Measurements from ENCODE around the gene GCN1. TPM values are rescaled to one million over a fixed set of nuclear protein-coding genes. Genes with fewer than 3 reads are reported as not detected.
"Not testable (repeated sequence)": the region's sequence is repeated elsewhere in the genome, so short reads cannot be mapped to it uniquely, and the experiment has no call there.

GCN1 gene
- total and polyA plus RNA-seq, 2 donors (not counting 1 experiment from before 2014, with no cell fraction given): 30.8 to 93.1 TPM

DNA sequence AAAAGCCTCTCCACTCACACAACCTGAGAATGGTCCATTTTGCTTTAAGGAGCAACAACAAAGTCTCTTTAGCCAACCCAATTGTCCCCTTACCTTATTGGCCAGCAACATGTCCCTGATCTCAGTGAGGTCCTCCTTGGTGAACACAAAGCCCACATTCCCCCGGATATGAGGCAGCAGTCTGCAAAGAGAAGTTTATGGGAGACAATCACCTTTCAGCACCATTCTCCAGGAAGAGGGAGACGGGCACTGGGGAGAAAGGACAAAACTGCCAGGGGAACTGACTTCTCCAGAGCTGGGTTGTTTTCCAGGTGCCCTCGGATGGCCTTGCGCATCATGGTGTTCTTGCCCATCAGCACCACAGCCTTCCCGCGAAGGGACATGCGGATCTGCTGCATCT is 4.5 kb upstream of the GCN1 start:
- Histone ChIP-seq H4K20me1 (ENCODE audit: control insufficient read depth, extremely low read depth, insufficient read depth, low read length) (no peaks in the 10 kb centered on the region), H3K27ac (ENCODE audit: insufficient read depth, low read length) (peak overlapping the region; percentile 95), H2AFZ (ENCODE audit: low read length) (no peak overlapping the region), H3K4me1 (ENCODE audit: control insufficient read depth, extremely low read depth, insufficient read depth, low read length) (peaks cover 21% of the 10 kb centered on the region), H3K9me3 (ENCODE audit: control insufficient read depth, insufficient read depth, low read depth, low read length) (no peaks in the 10 kb centered on the region), H3K79me2 (ENCODE audit: control insufficient read depth, insufficient read depth, low read length) (peaks cover 46% of the 10 kb centered on the region), H3K27me3 (ENCODE audit: control insufficient read depth, insufficient read depth, low read length) (no peaks in the 10 kb centered on the region), H3K36me3 (ENCODE audit: control insufficient read depth, insufficient read depth, low read length) (peaks cover 17% of the 10 kb centered on the region), H3K4me3 (replicated peaks in 1 of 4; ENCODE audit: control extremely low read depth in 1 of 4, insufficient read depth in 1 of 4, low read depth in 3 of 4, low read length in 4 of 4) (peak overlapping the region; percentile 75 to 99 (median 98)), H3K9ac (ENCODE audit: insufficient read depth, low read length) (no peak overlapping the region), H3K4me2 (ENCODE audit: extremely low read depth, insufficient read depth, low read length) (peak overlapping the region; percentile 80)
- no peak for DNase-seq (ENCODE audit: low read depth in 2 of 2)
- no peak for TF ChIP-seq EZH2 (IDR thresholded peaks at IDR 0.05; ENCODE audit: low read length, missing control alignments)
- TF ChIP-seq CTCF (conservative IDR thresholded peaks at IDR 0.05 in 1 of 2, IDR thresholded peaks at IDR 0.05 in 1 of 2; ENCODE audit: low read depth in 1 of 2, low read length in 2 of 2): no peak

DNA sequence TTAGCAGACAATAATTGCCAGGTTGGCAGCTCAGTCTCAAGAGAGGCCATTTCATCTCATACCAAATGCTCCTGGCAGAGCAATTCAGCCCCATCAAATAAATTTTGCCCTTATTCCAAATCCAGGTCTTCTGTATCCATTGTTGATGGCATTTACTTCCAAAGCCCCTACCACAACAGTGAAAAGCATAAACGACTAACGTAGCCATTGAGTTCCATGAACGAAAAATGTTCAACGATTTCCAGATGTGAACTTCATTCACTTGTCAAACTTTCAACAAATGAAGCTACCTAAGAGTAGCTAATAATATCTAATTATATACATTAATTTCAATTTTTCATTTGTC is 3.0 kb upstream of the GCN1 start:
- H4K20me1 ChIP-seq (ENCODE audit: control insufficient read depth, extremely low read depth, insufficient read depth, low read length): no peaks in the 10 kb centered on the region
- no peak overlapping the region for H3K27ac ChIP-seq (ENCODE audit: insufficient read depth, low read length)
- H3K4me1 ChIP-seq (ENCODE audit: control insufficient read depth, extremely low read depth, insufficient read depth, low read length): peaks cover 22% of the 10 kb centered on the region
- H2AFZ ChIP-seq (ENCODE audit: low read length): no peak overlapping the region
- no peaks in the 10 kb centered on the region for H3K27me3 ChIP-seq (ENCODE audit: control insufficient read depth, insufficient read depth, low read length)
- no peak overlapping the region for H3K9ac ChIP-seq (ENCODE audit: insufficient read depth, low read length)
- no peak for TF ChIP-seq CTCF (conservative IDR thresholded peaks at IDR 0.05 in 1 of 2, IDR thresholded peaks at IDR 0.05 in 1 of 2; ENCODE audit: low read depth in 1 of 2, low read length in 2 of 2)
- TF ChIP-seq EZH2 (IDR thresholded peaks at IDR 0.05; ENCODE audit: low read length, missing control alignments): no peak
- H3K4me3 ChIP-seq (replicated peaks in 1 of 4; ENCODE audit: control extremely low read depth in 1 of 4, insufficient read depth in 1 of 4, low read depth in 3 of 4, low read length in 4 of 4): no peak overlapping the region
- H3K4me2 ChIP-seq (ENCODE audit: extremely low read depth, insufficient read depth, low read length): peak overlapping the region; percentile 45
- H3K36me3 ChIP-seq (ENCODE audit: control insufficient read depth, insufficient read depth, low read length): peaks cover 17% of the 10 kb centered on the region
- peaks cover 61% of the 10 kb centered on the region for H3K79me2 ChIP-seq (ENCODE audit: control insufficient read depth, insufficient read depth, low read length)
- no peak for DNase-seq (ENCODE audit: low read depth in 2 of 2)
- H3K9me3 ChIP-seq (ENCODE audit: control insufficient read depth, insufficient read depth, low read depth, low read length): no peaks in the 10 kb centered on the region

DNA sequence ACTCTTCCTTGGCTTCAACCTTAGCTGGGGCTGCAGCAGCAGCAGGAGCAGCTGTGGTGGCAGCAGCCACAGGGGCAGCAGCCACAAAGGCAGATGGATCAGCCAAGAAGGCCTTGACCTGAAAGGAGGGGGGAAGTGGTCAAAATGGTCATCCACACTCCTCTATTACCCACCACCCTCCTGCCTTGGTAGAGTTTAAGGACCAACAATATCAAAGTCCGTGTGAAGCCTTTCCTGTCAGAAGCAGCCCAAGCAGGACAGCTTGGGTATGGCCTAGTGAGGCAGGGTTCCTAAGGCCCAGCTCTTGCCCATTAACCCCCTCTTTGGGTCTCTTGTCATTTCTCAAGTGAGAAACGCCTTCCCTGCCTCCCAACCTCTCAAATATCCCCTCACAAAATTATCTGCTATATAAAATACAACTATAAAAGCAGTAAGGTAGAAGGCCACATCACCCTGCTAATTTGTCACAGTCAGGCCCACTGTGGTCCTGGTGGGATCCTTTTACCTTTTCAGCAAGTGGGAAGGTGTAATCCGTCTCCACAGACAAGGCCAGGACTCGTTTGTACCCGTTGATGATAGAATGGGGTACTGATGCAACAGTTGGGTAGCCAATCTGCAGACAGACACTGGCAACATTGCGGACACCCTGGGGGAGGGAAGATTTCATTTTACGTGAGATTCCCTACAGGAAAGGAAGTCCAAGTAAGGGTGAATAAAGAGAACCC is 2.5 kb upstream of the GCN1 start:
- not testable (repeated sequence) for H3K9me3 ChIP-seq (ENCODE audit: control insufficient read depth, insufficient read depth, low read depth, low read length); DNase-seq (ENCODE audit: low read depth in 2 of 2); H3K27ac ChIP-seq (ENCODE audit: insufficient read depth, low read length); H3K4me3 ChIP-seq (replicated peaks in 1 of 4; ENCODE audit: control extremely low read depth in 1 of 4, insufficient read depth in 1 of 4, low read depth in 3 of 4, low read length in 4 of 4); H3K9ac ChIP-seq (ENCODE audit: insufficient read depth, low read length); H2AFZ ChIP-seq (ENCODE audit: low read length); H3K27me3 ChIP-seq (ENCODE audit: control insufficient read depth, insufficient read depth, low read length); H4K20me1 ChIP-seq (ENCODE audit: control insufficient read depth, extremely low read depth, insufficient read depth, low read length)
- Histone ChIP-seq H3K79me2 (ENCODE audit: control insufficient read depth, insufficient read depth, low read length) (peaks cover 64% of the 10 kb centered on the region), H3K36me3 (ENCODE audit: control insufficient read depth, insufficient read depth, low read length) (peaks cover 17% of the 10 kb centered on the region), H3K4me2 (ENCODE audit: extremely low read depth, insufficient read depth, low read length) (peak overlapping the region; percentile 45), H3K4me1 (ENCODE audit: control insufficient read depth, extremely low read depth, insufficient read depth, low read length) (peaks cover 22% of the 10 kb centered on the region)
